NCI-H2029 treated with DMSO at 0.1 percent for 48 hours (cell line): ENCODE data around the gene OXCT2.
A peak's percentile ranks its signal among the peaks of the same experiment; 100 is the strongest.
"Not testable (repeated sequence)": the region's sequence is repeated elsewhere in the genome, so short reads cannot be mapped to it uniquely, and the experiment has no call there.

Source experiments
- DNase-seq: peaks from one replicate; lab custom pipeline; 2025; lab: John Stamatoyannopoulos, UW

The OXCT2 gene

GRCh38 chr1:39771022-39771532 is at the start of gene OXCT2:
Gene OXCT2, minus strand, starts transcription at chr1:39771348. Its CDS starts 93 bp downstream, at chr1:39771255.
- not testable (repeated sequence) for DNase-seq

DNA sequence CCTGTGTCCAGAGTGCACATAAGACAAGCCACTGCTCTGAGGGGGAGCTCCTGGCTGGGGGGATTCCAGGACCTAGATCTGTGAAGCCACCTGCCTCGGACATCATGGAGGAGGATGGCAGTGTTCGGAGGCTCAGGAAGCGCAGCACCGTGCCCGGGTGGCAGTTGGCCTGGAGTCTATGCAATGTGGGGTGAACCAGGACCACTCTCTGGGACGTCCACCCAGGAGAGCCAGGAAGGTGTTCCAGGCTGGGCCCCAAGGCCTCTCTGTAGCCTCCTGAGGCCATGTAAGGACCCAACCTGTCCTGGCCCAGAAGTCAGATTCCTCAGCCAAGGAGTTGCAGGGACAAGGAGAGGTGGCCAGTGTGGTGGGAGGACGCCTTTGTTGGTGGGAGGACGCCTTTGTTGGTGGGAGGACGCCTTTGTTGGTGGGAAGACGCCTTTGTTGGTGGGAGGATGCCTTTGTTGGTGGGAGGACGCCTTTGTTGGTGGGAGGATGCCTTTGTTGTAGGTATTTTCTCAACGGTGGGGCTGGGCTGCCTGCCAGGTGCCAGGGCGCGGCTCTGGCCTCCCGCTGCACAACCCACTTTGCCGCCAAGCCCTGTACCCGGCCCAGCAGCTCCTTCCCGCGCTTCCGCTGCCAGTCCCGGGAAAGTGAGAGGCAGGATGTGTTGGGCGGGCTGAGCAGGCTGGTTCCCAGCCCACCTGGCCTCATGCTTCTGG is 48.1 kb upstream of the OXCT2 start:
- peak; percentile 100 for DNase-seq

- DNase-seq, result peak; percentile 98
These were observed 47.3 kb upstream of the OXCT2 start for GRCh38 chr1:39818482-39818881.

GRCh38 chr1:39817091-39817932 is 46.2 kb upstream of the OXCT2 start:
- DNase-seq, result peak; percentile 100

DNA sequence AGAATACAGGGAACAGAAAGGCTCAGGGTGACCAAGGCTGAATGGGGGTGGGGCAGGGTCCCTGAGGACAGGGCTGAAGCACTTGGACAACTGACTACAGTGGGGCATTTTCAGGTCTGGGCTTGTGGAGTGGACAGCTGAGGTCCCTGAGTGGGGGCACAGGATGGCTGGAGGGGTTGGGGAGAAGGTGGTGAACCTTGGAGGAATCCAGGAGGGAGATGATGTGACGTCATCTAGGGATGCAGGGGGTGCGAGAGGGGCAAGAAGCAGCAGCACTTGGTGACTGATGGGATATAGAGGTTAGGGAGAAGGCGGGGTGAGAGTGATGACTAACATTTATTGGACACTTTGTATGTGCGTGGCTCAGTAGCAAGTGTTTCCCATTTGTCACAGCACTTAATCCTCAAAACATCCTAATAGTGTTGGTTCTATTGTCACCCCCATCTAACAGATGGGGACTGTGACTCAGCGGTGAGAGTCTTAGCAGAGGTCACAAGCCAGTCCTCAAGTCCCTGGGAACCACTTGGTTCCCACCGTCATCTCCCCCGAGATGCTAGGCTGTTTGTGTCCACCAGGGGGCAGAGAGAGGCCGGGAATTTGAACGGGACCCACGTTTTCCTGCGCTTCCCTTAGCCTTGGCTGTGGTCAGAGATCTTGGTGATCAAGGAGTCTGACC is 45.4 kb upstream of the OXCT2 start:
- DNase-seq, result peak; percentile 99

GRCh38 chr1:39812913-39813312 is 41.8 kb upstream of the OXCT2 start:
- no peak for DNase-seq

GRCh38 chr1:39808784-39809517 is 37.8 kb upstream of the OXCT2 start:
- no peak for DNase-seq

- DNase-seq, result no peak
These were observed 34.2 kb upstream of the OXCT2 start for GRCh38 chr1:39805385-39805784.

DNA sequence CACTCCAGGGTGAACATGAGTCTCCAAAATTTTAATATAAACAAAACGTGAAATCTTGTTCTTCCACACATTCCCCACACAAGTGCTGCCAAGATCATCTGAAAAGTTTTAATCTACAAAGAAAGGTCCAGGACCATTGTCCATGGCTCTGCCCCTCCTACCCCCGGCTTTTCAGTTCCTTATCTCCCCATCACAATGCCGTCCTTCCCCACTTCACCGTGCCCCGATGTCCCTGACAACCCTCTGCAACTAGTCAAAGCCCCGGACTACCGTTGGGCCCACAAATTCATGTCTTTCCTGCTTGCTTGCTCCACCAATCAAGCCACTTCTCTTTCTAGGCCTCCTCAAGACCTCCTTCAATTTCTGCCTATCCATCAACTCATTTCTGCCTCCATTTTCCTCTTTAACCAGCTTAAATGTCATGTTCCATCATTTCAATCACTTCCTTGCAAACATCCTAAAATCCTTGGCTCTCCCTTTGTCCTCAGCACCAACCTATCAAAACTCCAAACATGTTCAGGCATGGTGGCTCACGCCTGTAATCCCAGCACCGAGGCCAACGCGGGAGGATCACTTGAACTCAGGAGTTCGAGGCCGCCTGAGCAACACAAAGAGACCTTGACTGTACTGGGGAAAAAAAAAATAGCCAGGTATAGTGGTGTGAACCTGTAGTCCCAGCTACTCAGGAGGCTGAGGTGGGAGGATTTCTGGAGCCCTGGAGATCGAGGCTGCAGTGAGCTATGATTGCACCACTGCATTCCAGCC is 31.5 kb upstream of the OXCT2 start:
- DNase-seq, result no peak

GRCh38 chr1:39800471-39800835 is 29.3 kb upstream of the OXCT2 start:
- DNase-seq, result no peak

GRCh38 chr1:39799770-39800470 is 28.8 kb upstream of the OXCT2 start:
- DNase-seq, result peak; percentile 100

GRCh38 chr1:39798859-39799769 is 28.0 kb upstream of the OXCT2 start:
- DNase-seq, result peak; percentile 100

- DNase-seq, result no peak
These were observed 24.5 kb upstream of the OXCT2 start for GRCh38 chr1:39795651-39796050.

- DNase-seq, result no peak
These were observed 20.7 kb upstream of the OXCT2 start for GRCh38 chr1:39791838-39792237.

GRCh38 chr1:39789571-39790110 is 18.5 kb upstream of the OXCT2 start:
- no peak for DNase-seq

DNA sequence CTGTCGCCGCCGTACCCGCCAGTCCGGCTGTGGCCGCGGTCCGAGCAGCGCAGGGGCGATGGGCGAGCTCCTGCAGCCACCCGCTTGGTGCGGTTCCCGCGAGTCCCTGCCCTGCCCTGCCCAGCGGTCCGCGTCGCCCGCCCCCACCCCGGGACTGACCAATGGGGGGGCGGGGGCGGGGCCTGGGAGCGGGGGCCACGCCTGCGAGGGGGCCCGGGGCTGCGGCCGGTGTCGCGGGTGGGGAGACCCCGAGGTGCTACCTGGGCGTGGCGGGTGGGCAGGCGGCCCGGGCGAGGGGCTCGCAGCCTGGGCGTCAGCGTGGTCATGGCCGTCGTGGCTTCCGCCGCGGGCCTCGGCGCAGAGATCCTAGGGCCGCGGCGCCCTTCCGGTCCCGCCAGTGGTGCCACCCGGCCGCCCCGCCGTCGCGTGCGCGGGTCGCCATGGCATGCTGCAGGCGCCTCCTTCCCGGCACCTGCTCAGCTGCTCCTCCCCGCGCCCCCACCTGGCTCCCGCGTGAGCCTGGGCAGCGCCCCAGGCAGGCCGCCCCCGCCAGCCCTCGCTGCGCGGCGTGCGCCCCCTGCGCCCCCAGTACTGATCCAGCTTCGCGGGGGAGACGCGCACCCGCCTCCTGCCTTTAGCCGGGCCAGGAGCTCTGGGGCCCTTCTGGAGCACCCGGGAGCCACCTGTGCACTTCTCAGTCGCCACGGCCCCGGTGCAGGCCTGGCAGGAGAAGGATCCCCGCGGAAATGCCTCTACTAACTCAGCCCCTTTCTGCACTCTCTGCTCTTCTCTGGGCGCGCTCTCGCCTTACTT is 17.8 kb upstream of the OXCT2 start, which contains the start of gene BMP8B:
Gene BMP8B (minus strand): TSS at position 108 of the 813 bp plus-strand sequence. CDS start 380 bp downstream, outside the sequence.
- peak; percentile 98 for DNase-seq

- DNase-seq, result no peak
These were observed 17.2 kb upstream of the OXCT2 start for GRCh38 chr1:39788426-39788757.

GRCh38 chr1:39787964-39788363 is 16.8 kb upstream of the OXCT2 start:
- DNase-seq, result not testable (repeated sequence)
